C4-2B (cell line): ENCODE data around the gene SEMA5A.

Source experiments
- H3K27ac ChIP-seq: fragments of 450-650 bp; 2 replicates; pipeline ENCODE4 v1.5.1; 2017
- CTCF ChIP-seq: fragments of 450-650 bp; conservative IDR thresholded peaks from 2 replicates; pipeline ENCODE4 v1.5.1; 2017; ENCODE audit warnings: mild to moderate bottlenecking
- ZFX ChIP-seq: fragments of 450-650 bp; IDR thresholded peaks from 2 replicates; pipeline ENCODE4 v1.6.1; 2017

SEMA5A gene

GRCh38 chr5:9051779-9052178, 494.1 kb downstream of the SEMA5A start:
- no peak overlapping the region for H3K27ac ChIP-seq
- TF ChIP-seq CTCF (no peak), ZFX (no peak)

- no peak overlapping the region for H3K27ac ChIP-seq
Measured at GRCh38 chr5:9047932-9048331, 497.9 kb downstream of the SEMA5A start.

GRCh38 chr5:9046756-9047481, 499.0 kb downstream of the SEMA5A start:
- TF ChIP-seq CTCF (no peak), ZFX (no peak)
- H3K27ac ChIP-seq = no peak overlapping the region

More at GRCh38 chr5:9047932-9048331, 497.9 kb downstream of the SEMA5A start:
- TF ChIP-seq CTCF (no peak), ZFX (no peak)

- no peak overlapping the region for H3K27ac ChIP-seq
- TF ChIP-seq ZFX = no peak
Measured at GRCh38 chr5:9045946-9046345, 499.9 kb downstream of the SEMA5A start.

GRCh38 chr5:9042241-9042640, 503.6 kb downstream of the SEMA5A start:
- TF ChIP-seq ZFX (no peak), CTCF (no peak)
- no peak overlapping the region for H3K27ac ChIP-seq

- H3K27ac ChIP-seq = no peak overlapping the region
- no peak for TF ChIP-seq CTCF
- TF ChIP-seq ZFX = no peak
Measured at GRCh38 chr5:9040475-9040874, 505.4 kb downstream of the SEMA5A start.

GRCh38 chr5:9037048-9037447, 508.8 kb downstream of the SEMA5A start:
- no peak overlapping the region for H3K27ac ChIP-seq
- no peak for TF ChIP-seq ZFX
- TF ChIP-seq CTCF = no peak

GRCh38 chr5:9035346-9035745, 510.5 kb downstream of the SEMA5A start:
- no peak for TF ChIP-seq CTCF
- TF ChIP-seq ZFX = no peak
- H3K27ac ChIP-seq = no peak overlapping the region
